ENCODE measurements around the gene CDC42SE2. TPM values are rescaled to one million over a fixed set of nuclear protein-coding genes. Genes with fewer than 3 reads are reported as not detected.

CDC42SE2 gene
- polyA plus RNA-seq, 3 donors, result 34.4 to 135 (median 92.6) TPM

GRCh38 chr5:131377346-131377745 lies 113.5 kb downstream of the CDC42SE2 start:
- Mint-ChIP-seq H3K27me3 (ENCODE audit: low read depth in 3 of 3) (no peaks in the 10 kb centered on the region), H3K9me3 (peaks cover 0 to 2% (median 0%) of the 10 kb centered on the region in 7 donors), H3K4me3 (no peak overlapping the region), H3K27ac (peak overlapping the region in 6 of 7 donors; percentile 50 to 96 (median 78)), H3K36me3 (peaks cover 14 to 29% of the 10 kb centered on the region in 2 donors), H3K4me1 (peaks cover 58% of the 10 kb centered on the region)
- Histone ChIP-seq H3K9ac (ENCODE audit: insufficient read depth, low read length, poor library complexity, severe bottlenecking) (no peak overlapping the region), H3K4me3 (replicated peaks in 1 of 3; ENCODE audit: low read depth in 2 of 3, low read length in 3 of 3) (no peak overlapping the region), H2AFZ (ENCODE audit: insufficient read depth, low read depth, low read length, poor library complexity, severe bottlenecking) (no peak overlapping the region), H3K79me2 (ENCODE audit: insufficient read depth, low read length) (peaks cover 98% of the 10 kb centered on the region), H3K27ac (ENCODE audit: low read depth in 1 of 2, low read length in 2 of 2) (peak overlapping the region in 1 of 2 donors; percentile 93), H3K4me2 (replicated peaks; ENCODE audit: extremely low read depth, low read length, poor library complexity, severe bottlenecking) (no peak overlapping the region), H3K4me1 (ENCODE audit: control insufficient read depth in 1 of 2, insufficient read depth in 2 of 2, low read length in 2 of 2) (peaks cover 42 to 47% of the 10 kb centered on the region in 2 donors), H3K9me3 (replicated peaks in 1 of 2; ENCODE audit: control insufficient read depth in 1 of 2, insufficient read depth in 1 of 2, low read length in 2 of 2) (no peaks in the 10 kb centered on the region), H4K20me1 (ENCODE audit: insufficient read depth, low read length) (peaks cover 5% of the 10 kb centered on the region), H3K27me3 (ENCODE audit: control insufficient read depth in 2 of 2, insufficient read depth in 2 of 2, low read length in 2 of 2) (no peaks in the 10 kb centered on the region), H3K36me3 (replicated peaks in 1 of 2; ENCODE audit: control insufficient read depth in 1 of 2, insufficient read depth in 2 of 2, low read length in 2 of 2) (peaks cover 0 to 2% of the 10 kb centered on the region in 2 donors)
- DNase-seq, result no peak
- intact Hi-C loops (cut with micrococcal nuclease), result no loop called here
- TF ChIP-seq CTCF (IDR thresholded peaks at IDR 0.05), result no peak
- 98% methylated on average over 6 of the region's 6 CpGs for WGBS (ENCODE audit: insufficient coverage)

- no peaks in the 10 kb centered on the region for H3K27me3 ChIP-seq (ENCODE audit: control insufficient read depth in 2 of 2, insufficient read depth in 2 of 2, low read length in 2 of 2)
- H3K79me2 ChIP-seq (ENCODE audit: insufficient read depth, low read length), result peaks cover 98% of the 10 kb centered on the region
- no CpG with 5 or more reads among the region's 2 CpGs for WGBS (ENCODE audit: insufficient coverage)
- H3K4me3 ChIP-seq (replicated peaks in 1 of 3; ENCODE audit: low read depth in 2 of 3, low read length in 3 of 3), result no peak overlapping the region
- H4K20me1 ChIP-seq (ENCODE audit: insufficient read depth, low read length), result no peaks in the 10 kb centered on the region
- H3K4me2 ChIP-seq (replicated peaks; ENCODE audit: extremely low read depth, low read length, poor library complexity, severe bottlenecking), result no peak overlapping the region
- H3K36me3 ChIP-seq (replicated peaks in 1 of 2; ENCODE audit: control insufficient read depth in 1 of 2, insufficient read depth in 2 of 2, low read length in 2 of 2), result peaks cover 0 to 2% of the 10 kb centered on the region in 2 donors
- no peak overlapping the region for H2AFZ ChIP-seq (ENCODE audit: insufficient read depth, low read depth, low read length, poor library complexity, severe bottlenecking)
- no peak overlapping the region for H3K9ac ChIP-seq (ENCODE audit: insufficient read depth, low read length, poor library complexity, severe bottlenecking)
- peak overlapping the region; percentile 35 to 96 (median 77) for H3K27ac Mint-ChIP-seq
- peaks cover 45 to 50% of the 10 kb centered on the region in 2 donors for H3K4me1 ChIP-seq (ENCODE audit: control insufficient read depth in 1 of 2, insufficient read depth in 2 of 2, low read length in 2 of 2)
- TF ChIP-seq CTCF (IDR thresholded peaks at IDR 0.05), result no peak
- no peaks in the 10 kb centered on the region for H3K9me3 ChIP-seq (replicated peaks in 1 of 2; ENCODE audit: control insufficient read depth in 1 of 2, insufficient read depth in 1 of 2, low read length in 2 of 2)
- no peak overlapping the region for H3K4me3 Mint-ChIP-seq
- intact Hi-C loops (cut with micrococcal nuclease), result no loop called here
- H3K9me3 Mint-ChIP-seq, result peaks cover 0 to 2% (median 0%) of the 10 kb centered on the region in 7 donors
- H3K36me3 Mint-ChIP-seq, result peaks cover 14 to 29% of the 10 kb centered on the region in 2 donors
- DNase-seq, result no peak
- H3K27ac ChIP-seq (ENCODE audit: low read depth in 1 of 2, low read length in 2 of 2), result peak overlapping the region in 1 of 2 donors; percentile 93
- H3K4me1 Mint-ChIP-seq, result peaks cover 60% of the 10 kb centered on the region
- H3K27me3 Mint-ChIP-seq (ENCODE audit: low read depth in 3 of 3), result no peaks in the 10 kb centered on the region
These were observed 114.0 kb downstream of the CDC42SE2 start for GRCh38 chr5:131377785-131378325.
